ENCODE results near the gene ITIH3. TPM values are rescaled to one million over a fixed set of nuclear protein-coding genes. Genes with fewer than 3 reads are reported as not detected.
A peak's percentile ranks its signal among the peaks of the same experiment; 100 is the strongest.
"Not testable (repeated sequence)": the region's sequence is repeated elsewhere in the genome, so short reads cannot be mapped to it uniquely, and the experiment has no call there.

The ITIH3 gene
- total RNA-seq, 1 donor from 2014 or later = 4.5 TPM

DNA sequence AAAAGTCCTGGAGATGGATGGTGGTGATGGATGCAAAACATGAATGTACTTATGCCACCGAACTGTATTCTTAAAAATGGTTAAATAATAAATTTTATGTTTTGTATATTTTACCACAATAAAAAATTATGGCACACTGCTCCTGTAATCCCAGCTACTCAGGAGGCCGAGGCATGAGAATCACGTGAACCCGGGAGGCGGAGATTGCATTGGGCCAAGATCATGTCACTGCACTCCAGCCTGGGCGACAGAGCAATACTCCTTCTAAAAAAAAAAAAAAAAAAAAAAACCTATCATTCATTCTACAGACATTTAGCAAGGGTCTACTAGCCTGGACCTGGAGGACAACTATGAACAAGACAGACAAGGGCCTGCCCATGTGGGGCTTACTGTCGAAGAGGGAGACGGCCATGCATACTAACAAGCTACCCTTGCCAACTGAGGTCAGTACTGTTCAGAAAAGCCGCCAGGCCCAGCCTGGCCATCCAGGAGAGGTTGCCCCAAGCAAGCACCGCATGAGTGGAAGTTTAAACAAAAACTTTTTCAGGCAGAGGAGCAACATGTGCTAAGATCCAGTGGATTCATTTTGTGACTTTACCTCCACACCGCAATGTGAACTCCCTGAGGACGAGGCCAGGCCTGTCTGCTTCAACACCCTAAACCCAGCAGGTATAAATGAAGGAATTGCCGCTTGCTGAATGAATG is 21.1 kb upstream of the ITIH3 start:
- Histone ChIP-seq H3K27me3 (ENCODE audit: low read depth) (no peaks in the 10 kb centered on the region), H3K27ac (no peak overlapping the region), H3K36me3 (no peaks in the 10 kb centered on the region), H3K9me3 (no peaks in the 10 kb centered on the region), H3K4me1 (peaks cover 18% of the 10 kb centered on the region), H3K4me3 (no peak overlapping the region)
- TF ChIP-seq, protein P1, sequence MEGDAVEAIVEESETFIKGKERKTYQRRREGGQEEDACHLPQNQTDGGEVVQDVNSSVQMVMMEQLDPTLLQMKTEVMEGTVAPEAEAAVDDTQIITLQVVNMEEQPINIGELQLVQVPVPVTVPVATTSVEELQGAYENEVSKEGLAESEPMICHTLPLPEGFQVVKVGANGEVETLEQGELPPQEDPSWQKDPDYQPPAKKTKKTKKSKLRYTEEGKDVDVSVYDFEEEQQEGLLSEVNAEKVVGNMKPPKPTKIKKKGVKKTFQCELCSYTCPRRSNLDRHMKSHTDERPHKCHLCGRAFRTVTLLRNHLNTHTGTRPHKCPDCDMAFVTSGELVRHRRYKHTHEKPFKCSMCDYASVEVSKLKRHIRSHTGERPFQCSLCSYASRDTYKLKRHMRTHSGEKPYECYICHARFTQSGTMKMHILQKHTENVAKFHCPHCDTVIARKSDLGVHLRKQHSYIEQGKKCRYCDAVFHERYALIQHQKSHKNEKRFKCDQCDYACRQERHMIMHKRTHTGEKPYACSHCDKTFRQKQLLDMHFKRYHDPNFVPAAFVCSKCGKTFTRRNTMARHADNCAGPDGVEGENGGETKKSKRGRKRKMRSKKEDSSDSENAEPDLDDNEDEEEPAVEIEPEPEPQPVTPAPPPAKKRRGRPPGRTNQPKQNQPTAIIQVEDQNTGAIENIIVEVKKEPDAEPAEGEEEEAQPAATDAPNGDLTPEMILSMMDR (IDR thresholded peaks at IDR 0.05) = no peak
- intact Hi-C loops (cut with DNase I) = no loop called here
- no peak for ATAC-seq
- peak; percentile 15 for DNase-seq

DNA sequence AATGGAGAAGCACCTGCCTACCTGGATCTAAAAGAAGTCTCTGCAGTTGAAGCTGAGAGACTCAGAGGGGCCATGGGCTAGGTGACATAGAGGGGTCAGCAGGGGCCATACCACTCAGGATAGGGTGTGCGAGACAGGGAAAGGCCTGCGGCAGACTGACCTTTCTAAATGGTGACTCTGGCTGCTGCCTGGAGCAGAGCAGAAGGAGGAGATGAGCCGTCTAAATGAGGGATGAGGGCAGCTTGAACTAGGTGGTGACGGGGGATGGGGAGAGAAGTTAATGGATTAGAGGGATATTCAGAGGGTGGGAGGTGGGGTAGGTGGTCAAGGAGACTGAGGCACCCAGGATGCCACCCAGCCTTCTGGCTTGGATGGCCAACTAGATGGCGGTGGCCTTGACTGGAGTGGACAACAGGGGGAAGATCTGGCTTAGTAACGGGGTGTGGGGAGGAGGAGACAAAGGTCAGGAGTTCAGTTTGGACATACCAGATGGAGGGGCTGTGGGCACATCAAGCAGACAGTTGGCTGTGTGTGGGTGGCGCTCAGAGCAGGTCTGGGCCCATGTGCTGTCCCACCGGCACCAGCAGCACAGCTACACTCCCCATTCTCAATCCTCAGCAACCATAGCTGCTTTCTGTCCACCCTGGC is 20.4 kb upstream of the ITIH3 start:
- intact Hi-C loops (cut with DNase I) = no loop called here
- DNase-seq (peak; percentile 16), ATAC-seq (no peak)
- peaks cover 16% of the 10 kb centered on the region for H3K4me1 ChIP-seq
- TF ChIP-seq, protein P1 (IDR thresholded peaks at IDR 0.05) = no peak
- no peak overlapping the region for H3K27ac ChIP-seq
- H3K9me3 ChIP-seq = no peaks in the 10 kb centered on the region
- H3K4me3 ChIP-seq = no peak overlapping the region
- H3K27me3 ChIP-seq (ENCODE audit: low read depth) = no peaks in the 10 kb centered on the region
- no peaks in the 10 kb centered on the region for H3K36me3 ChIP-seq

DNA sequence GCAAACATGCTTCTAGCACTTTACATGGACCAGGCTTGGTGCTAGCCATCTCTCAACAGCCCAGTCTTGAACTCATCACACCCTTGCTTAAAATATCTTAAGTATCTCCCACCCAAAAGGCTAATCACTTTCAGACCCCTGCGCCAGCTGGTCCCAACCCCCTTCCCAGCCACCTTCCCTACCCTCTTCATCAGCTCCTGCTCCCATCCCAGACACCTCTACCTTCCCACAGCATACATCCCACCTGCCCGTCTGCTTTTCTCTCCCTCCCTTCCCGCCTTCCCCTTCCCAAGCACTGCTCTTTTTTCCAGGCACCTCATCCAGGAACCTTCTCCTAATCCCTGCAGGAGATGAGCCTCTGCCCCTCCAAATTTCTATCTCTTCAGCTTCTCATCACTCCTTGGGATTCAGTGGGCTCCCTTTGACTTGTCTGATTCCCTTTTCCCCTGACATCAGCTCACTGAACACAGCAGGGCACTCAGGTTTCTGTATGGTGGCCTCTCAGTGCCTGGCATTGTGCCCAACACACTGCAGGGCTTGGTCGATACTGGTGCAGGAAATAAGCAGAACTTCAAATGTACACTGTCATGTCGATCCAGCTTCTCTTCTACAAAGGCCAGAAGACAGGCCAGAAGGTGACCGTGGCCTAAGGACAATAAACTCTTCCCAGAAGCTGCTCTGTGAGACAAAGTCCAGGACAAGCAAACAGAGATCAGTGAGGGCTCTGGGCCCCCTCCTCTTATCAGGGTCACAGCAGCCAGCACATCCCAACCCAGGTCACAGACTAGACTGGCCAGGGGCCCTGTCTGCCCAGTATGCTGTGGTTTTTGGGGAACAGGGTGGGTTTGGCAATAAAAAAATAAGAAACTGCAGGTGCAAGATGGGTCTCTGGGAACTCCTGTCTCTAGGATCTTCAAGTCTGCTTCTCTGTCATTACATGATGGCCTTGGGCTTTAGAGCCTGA is 19.4 kb upstream of the ITIH3 start:
- peaks cover 6% of the 10 kb centered on the region for H3K4me1 ChIP-seq
- H3K27me3 ChIP-seq (ENCODE audit: low read depth) = no peaks in the 10 kb centered on the region
- H3K4me3 ChIP-seq = no peak overlapping the region
- intact Hi-C loops (cut with DNase I) = no loop called here
- ATAC-seq (no peak), DNase-seq (peak; percentile 41)
- H3K9me3 ChIP-seq = no peaks in the 10 kb centered on the region
- TF ChIP-seq, protein P1 (IDR thresholded peaks at IDR 0.05) = no peak
- H3K36me3 ChIP-seq = no peaks in the 10 kb centered on the region
- H3K27ac ChIP-seq = no peak overlapping the region

DNA sequence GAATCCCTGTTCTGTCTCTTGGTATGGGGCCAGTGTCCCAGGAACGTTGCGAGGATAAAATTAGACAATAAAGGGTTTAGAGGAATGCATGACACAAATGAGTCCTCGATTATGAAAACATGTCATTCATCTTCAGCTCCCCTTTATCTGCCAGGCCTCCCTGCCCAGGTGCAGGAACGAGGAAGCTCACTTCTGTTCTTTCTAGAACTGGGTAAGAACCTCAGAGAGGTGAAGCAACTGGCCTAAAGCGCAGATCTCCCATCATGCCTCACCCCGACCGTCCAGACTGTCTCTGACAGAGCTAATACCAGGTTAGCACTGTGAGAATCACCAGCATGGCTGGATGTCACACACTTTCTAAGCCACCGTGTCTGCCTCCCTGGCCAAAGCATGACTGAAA is 18.7 kb upstream of the ITIH3 start:
- Histone ChIP-seq H3K27me3 (ENCODE audit: low read depth) (no peaks in the 10 kb centered on the region), H3K4me3 (no peak overlapping the region), H3K4me1 (peaks cover 5% of the 10 kb centered on the region), H3K9me3 (no peaks in the 10 kb centered on the region), H3K27ac (no peak overlapping the region), H3K36me3 (no peaks in the 10 kb centered on the region)
- TF ChIP-seq, protein P1 (IDR thresholded peaks at IDR 0.05) = no peak
- intact Hi-C loops (cut with DNase I) = no loop called here
- ATAC-seq = no peak
- DNase-seq = peak; percentile 4

DNA sequence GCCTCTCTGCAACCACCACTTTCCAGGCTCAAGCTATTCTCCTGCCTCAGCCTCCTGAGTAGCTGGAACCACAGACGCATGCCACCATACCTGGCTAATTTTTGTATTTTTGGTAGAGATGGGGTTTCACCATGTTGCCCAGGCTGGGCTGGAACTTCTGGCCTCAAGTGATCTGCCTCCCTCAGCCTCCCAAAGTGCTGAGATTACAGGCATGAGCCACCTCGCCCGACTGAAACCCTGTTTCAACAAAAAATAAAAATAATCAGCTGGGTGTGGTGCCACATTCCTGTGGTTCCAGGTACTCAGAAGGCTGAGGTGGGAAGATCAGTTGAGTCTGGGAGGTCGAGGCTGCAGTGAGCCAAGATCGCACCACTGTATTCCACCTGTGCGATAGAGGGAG is 18.1 kb upstream of the ITIH3 start:
- H3K9me3 ChIP-seq; H3K4me1 ChIP-seq; DNase-seq; H3K27me3 ChIP-seq (ENCODE audit: low read depth); H3K27ac ChIP-seq; intact Hi-C loops (cut with DNase I); ATAC-seq; H3K36me3 ChIP-seq; H3K4me3 ChIP-seq: not testable (repeated sequence)

Measured in lower lobe of right lung (tissue), 2 donors.